GM18520 (cell line): ENCODE results near the gene GNG7.
"Not testable (repeated sequence)": the region's sequence is repeated elsewhere in the genome, so short reads cannot be mapped to it uniquely, and the experiment has no call there.

Source experiments
- ATAC-seq: cut with Tn5 transposase; IDR thresholded peaks from one replicate; pipeline ENCODE4 v1.9.1; 2021; ENCODE audit not compliant: unreplicated experiment

Gene GNG7

GRCh38 chr19:2476451-2477140 lies 225.9 kb downstream of the GNG7 start:
- peak; percentile 14 for ATAC-seq

GRCh38 chr19:2475702-2476450 lies 226.6 kb downstream of the GNG7 start, which contains the start of gene GADD45B:
TSS of gene GADD45B (plus strand) at chr19:2476127. CDS start at chr19:2476359, 232 bp downstream.
- ATAC-seq, result peak; percentile 44

GRCh38 chr19:2475018-2475701 lies 227.3 kb downstream of the GNG7 start:
- ATAC-seq, result no peak

GRCh38 chr19:2474232-2475017 lies 228.1 kb downstream of the GNG7 start:
- peak; percentile 18 for ATAC-seq

- ATAC-seq, result not testable (repeated sequence)
Measured at GRCh38 chr19:2469915-2470200, 232.6 kb downstream of the GNG7 start.

- no peak for ATAC-seq
Measured at GRCh38 chr19:2469102-2469914, 233.2 kb downstream of the GNG7 start.

- no peak for ATAC-seq
Measured at GRCh38 chr19:2468596-2468995, 233.9 kb downstream of the GNG7 start.

- ATAC-seq, result no peak
Measured at GRCh38 chr19:2464389-2464788, 238.1 kb downstream of the GNG7 start.

- not testable (repeated sequence) for ATAC-seq
Measured at GRCh38 chr19:2463694-2464093, 238.8 kb downstream of the GNG7 start.

- ATAC-seq, result no peak
Measured at GRCh38 chr19:2462635-2463421, 239.7 kb downstream of the GNG7 start.

GRCh38 chr19:2461751-2462634 lies 240.5 kb downstream of the GNG7 start:
- ATAC-seq, result no peak
